K562 (cell line): ENCODE measurements around the gene RABGAP1L. TPM values are rescaled to one million over a fixed set of nuclear protein-coding genes. Genes with fewer than 3 reads are reported as not detected.

Experiments
- BRF1 ChIP-seq: IDR thresholded peaks from 3 replicates; pipeline ENCODE4 v1.6.1; 2011; ENCODE audit warnings: borderline replicate concordance, mild to moderate bottlenecking; ENCODE audit not compliant: insufficient read length; ENCODE audit errors: extremely low read depth
- CEBPB ChIP-seq: fragments of 450-650 bp; IDR thresholded peaks from 2 replicates; pipeline ENCODE4 v1.6.1; 2016; ENCODE audit warnings: missing genetic modification characterization, missing compliant biosample characterization
- CXXC5 ChIP-seq: fragments of 250-450 bp; sonication (Bioruptor Pico); IDR thresholded peaks from 2 replicates; pipeline ENCODE4 v1.8.0; 2022; ENCODE audit warnings: inconsistent platforms, mild to moderate bottlenecking, moderate library complexity
- DDX20 ChIP-seq: fragments of 450-650 bp; IDR thresholded peaks from 2 replicates; pipeline ENCODE4 v1.6.1; 2016; ENCODE audit warnings: missing genetic modification characterization, low read depth, mild to moderate bottlenecking, missing compliant biosample characterization, moderate library complexity
- EGR1 ChIP-seq: fragments of 450-650 bp; conservative IDR thresholded peaks from 2 replicates; pipeline ENCODE4 v1.6.1; 2017; ENCODE audit warnings: mild to moderate bottlenecking
- EP400 ChIP-seq: fragments of 450-650 bp; IDR thresholded peaks from 2 replicates; pipeline ENCODE4 v1.6.1; 2017; ENCODE audit warnings: antibody characterized with exemption, mild to moderate bottlenecking, moderate library complexity
- ETS1 ChIP-seq: conservative IDR thresholded peaks from 2 replicates; pipeline ENCODE4 v1.6.1; 2011; ENCODE audit warnings: low read depth, mild to moderate bottlenecking, low read length; ENCODE audit not compliant: control insufficient read depth
- EWSR1 ChIP-seq: fragments of 450-650 bp; IDR thresholded peaks from 2 replicates; pipeline ENCODE4 v1.6.1; 2018; ENCODE audit warnings: borderline replicate concordance, mild to moderate bottlenecking, low read depth, moderate library complexity; ENCODE audit not compliant: partially characterized antibody
- FIP1L1 ChIP-seq: fragments of 200-400 bp; formaldehyde crosslinking; IDR thresholded peaks from 2 replicates; pipeline ENCODE4 v1.6.1; 2018; ENCODE audit warnings: mild to moderate bottlenecking, low read depth, low read length; ENCODE audit not compliant: poor library complexity, severe bottlenecking
- GTF2E2 ChIP-seq: fragments of 200-800 bp; sonication (Bioruptor generic); IDR thresholded peaks from 2 replicates; pipeline ENCODE4 v1.6.1; 2016; ENCODE audit warnings: missing genetic modification characterization, missing compliant biosample characterization
- ILF3 ChIP-seq: fragments of 450-650 bp; IDR thresholded peaks from 2 replicates; pipeline ENCODE4 v1.6.1; 2018; ENCODE audit warnings: antibody characterized with exemption, mild to moderate bottlenecking, moderate library complexity, borderline replicate concordance
- LARP7 ChIP-seq: fragments of 450-650 bp; IDR thresholded peaks from 2 replicates; pipeline ENCODE4 v1.6.1; 2016
- MAZ ChIP-seq, 2 experiments: fragments of 450-650 bp in 1 of 2; sonication (generic) in 1 of 2; formaldehyde crosslinking; IDR thresholded peaks in 1 of 2; conservative IDR thresholded peaks in 1 of 2; 2 replicates each; pipeline versions ENCODE4 v1.4.0 to v1.5.0; 2020; ENCODE audit warnings: mild to moderate bottlenecking in 1 of 2, missing genetic modification reagents in 1 of 2
- MYNN ChIP-seq, 2 experiments: sonication (generic); formaldehyde crosslinking in 1 of 2; IDR thresholded peaks; 2 replicates each; pipeline versions ENCODE4 v1.5.0 to v1.6.1; 2016 to 2020; ENCODE audit warnings: antibody characterized with exemption in 1 of 2, missing genetic modification reagents in 1 of 2
- RAD51 ChIP-seq: fragments of 450-650 bp; IDR thresholded peaks from 2 replicates; pipeline ENCODE4 v1.7.1; 2016; ENCODE audit warnings: low read depth, mild to moderate bottlenecking, borderline replicate concordance
- RHOXF2B ChIP-seq: fragments of 250-450 bp; sonication (Bioruptor Pico); conservative IDR thresholded peaks from 2 replicates; pipeline ENCODE4 v1.5.1; 2021
- SIN3A ChIP-seq, 2 experiments: fragments of 150-350 bp in 1 of 2; IDR thresholded peaks; 2 replicates each; pipeline ENCODE4 v1.6.1; 2011 to 2016; ENCODE audit warnings: borderline replicate concordance in 2 of 2, low read depth in 2 of 2, low read length in 2 of 2, mild to moderate bottlenecking in 2 of 2, moderate library complexity in 2 of 2; ENCODE audit not compliant: control insufficient read depth in 1 of 2
- SIRT6 ChIP-seq: IDR thresholded peaks from one replicate; pipeline ENCODE4 v1.6.1; 2012; ENCODE audit warnings: low read depth, mild to moderate bottlenecking, control low read depth, inconsistent platforms, low read length, moderate library complexity
- TAF7 ChIP-seq: fragments of 450-650 bp; IDR thresholded peaks from 2 replicates; pipeline ENCODE4 v1.6.1; 2016; ENCODE audit warnings: missing genetic modification characterization, missing compliant biosample characterization
- TARDBP ChIP-seq: fragments of 450-650 bp; IDR thresholded peaks from 2 replicates; pipeline ENCODE4 v1.6.1; 2016
- TBP ChIP-seq: optimal IDR thresholded peaks from 2 replicates; pipeline ENCODE3; 2011; ENCODE audit warnings: low read depth, low read length, improper control_type of control experiment
- TGIF2 ChIP-seq: sonication (generic); formaldehyde crosslinking; IDR thresholded peaks from 2 replicates; pipeline ENCODE4 v1.8.1; 2022; ENCODE audit warnings: mild to moderate bottlenecking, missing genetic modification reagents, moderate library complexity
- ZBTB8A ChIP-seq: fragments of 450-650 bp; IDR thresholded peaks from 2 replicates; pipeline ENCODE4 v1.6.1; 2018; ENCODE audit warnings: mild to moderate bottlenecking, moderate library complexity; ENCODE audit not compliant: partially characterized antibody
- ZHX1 ChIP-seq: fragments of 150-350 bp; conservative IDR thresholded peaks from 2 replicates; pipeline ENCODE4 v1.6.1; 2014; ENCODE audit warnings: low read length
- ZNF212 ChIP-seq: fragments of 450-650 bp; formaldehyde crosslinking; IDR thresholded peaks from 2 replicates; pipeline ENCODE4 v1.4.0; 2020; ENCODE audit warnings: mild to moderate bottlenecking
- ZNF507 ChIP-seq: conservative IDR thresholded peaks from 2 replicates; pipeline ENCODE4 v1.6.1; 2017; ENCODE audit warnings: missing genetic modification characterization, missing compliant biosample characterization
- polyA plus RNA-seq, 8 experiments: library from polyadenylated mRNA; depleted of rRNA in 4 of 8; stranded (reverse) in 5 of 8; unstranded in 3 of 8; fragments of >200 nt; fragmentation: Nextera tagmentation in 2 of 8; fragmentation: Illumina TruSeq in 1 of 8; extraction: Ambion mirVana in 2 of 8; extraction: Trizol in 1 of 8; gene quantifications; 2 replicates each; pipeline versions ENCODE4 v1.2.1 to v1.2.3, GENCODE V29; 2011 to 2014; ENCODE audit warnings: inconsistent platforms in 1 of 8, missing spikeins in 1 of 8
- total RNA-seq, 7 experiments: library from RNA; depleted of rRNA in 6 of 7; stranded (reverse); fragments of >200 nt in 6 of 7; fragmentation: Illumina TruSeq in 2 of 7; extraction: Trizol in 2 of 7; gene quantifications; 2 replicates each; pipeline versions ENCODE4 v1.2.1 to v1.2.3, GENCODE V29; 2011 to 2021; ENCODE audit warnings: low replicate concordance in 1 of 7

The RABGAP1L gene
- total and polyA plus RNA-seq, 9 of the 15 experiments (the other 6 are each of a cell fraction or from before 2014, with no cell fraction given), result 16.5 to 44.9 (median 26.7) TPM

- TF ChIP-seq TARDBP (no peak), EGR1 (no peak), CXXC5 (peak; percentile 68), BRF1 (no peak), FIP1L1 (no peak), ZHX1 (no peak), ILF3 (no peak), MYNN (IDR thresholded peaks at IDR 0.05) (peak; percentile 79), MYNN (CRISPR knock-in tag; IDR thresholded peaks at IDR 0.05) (no peak), SIN3A (IDR thresholded peaks at IDR 0.05; ENCODE audit: borderline replicate concordance in 2 of 2, control insufficient read depth in 1 of 2, low read depth in 2 of 2, low read length in 2 of 2) (no peak; a peak in 1 of 4 replicates), ETS1 (no peak), EP400 (peak; percentile 61), MAZ (CRISPR knock-in tag; conservative IDR thresholded peaks at IDR 0.05 in 1 of 2, IDR thresholded peaks at IDR 0.05 in 1 of 2) (peak in 1 of 2 experiments; percentile 60; a peak in 2 of 4 replicates), CEBPB (tag) (peak; percentile 83), TBP (no peak), LARP7 (no peak), EWSR1 (no peak), TAF7 (tag) (no peak), SIRT6 (no peak), GTF2E2 (tag) (peak; percentile 63; the same call in 1 of the 2 replicates), RHOXF2B (no peak), RAD51 (no peak; the same call in 1 of the 2 replicates), ZBTB8A (no peak), TGIF2 (no peak), DDX20 (tag) (no peak), ZNF507 (tag) (no peak), ZNF212 (CRISPR knock-in tag) (0 out of 2 replicates have a peak, but pooled peaks have one; percentile 53)
Measured at GRCh38 chr1:174166530-174167264, 7.4 kb downstream of the RABGAP1L start (continued).
